IPS DF 6.9 (cell line): ENCODE data around the gene HSF2.

Experiments used
- DNase-seq: peaks from one replicate; pipeline ENCODE4 v3.0.0-alpha.2; 2013; ENCODE audit warnings: low read depth, low spot score
- H3K27ac ChIP-seq: one replicate; pipeline ENCODE4 v1.5.1; 2013; ENCODE audit warnings: low read length, control low read depth
- H3K27me3 ChIP-seq: 2 replicates; pipeline ENCODE4 v1.6.1; 2013; ENCODE audit warnings: mild to moderate bottlenecking, low read length; ENCODE audit not compliant: control insufficient read depth, insufficient read depth
- H3K36me3 ChIP-seq: 2 replicates; pipeline ENCODE4 v1.6.1; 2013; ENCODE audit warnings: low read length; ENCODE audit not compliant: control insufficient read depth, insufficient read depth
- H3K4me1 ChIP-seq: 2 replicates; pipeline ENCODE4 v1.6.1; 2013; ENCODE audit warnings: low read length; ENCODE audit not compliant: control insufficient read depth, insufficient read depth
- H3K4me3 ChIP-seq: 2 replicates; pipeline ENCODE4 v1.5.1; 2013; ENCODE audit warnings: mild to moderate bottlenecking, low read length
- H3K9me3 ChIP-seq: 2 replicates; pipeline ENCODE4 v1.6.1; 2013; ENCODE audit warnings: low read length, inconsistent platforms; ENCODE audit not compliant: control insufficient read depth, insufficient read depth
- WGBS: extraction: QIAGEN DNeasy Blood & Tissue Kit; methylation state at CpG from one replicate; pipeline ENCODE4 v1.1.7; 2013; ENCODE audit warnings: mixed read lengths, missing lambda C conversion rate; ENCODE audit not compliant: insufficient read length, insufficient coverage; 5-methylcytosine and 5-hydroxymethylcytosine counted together

Gene HSF2

DNA sequence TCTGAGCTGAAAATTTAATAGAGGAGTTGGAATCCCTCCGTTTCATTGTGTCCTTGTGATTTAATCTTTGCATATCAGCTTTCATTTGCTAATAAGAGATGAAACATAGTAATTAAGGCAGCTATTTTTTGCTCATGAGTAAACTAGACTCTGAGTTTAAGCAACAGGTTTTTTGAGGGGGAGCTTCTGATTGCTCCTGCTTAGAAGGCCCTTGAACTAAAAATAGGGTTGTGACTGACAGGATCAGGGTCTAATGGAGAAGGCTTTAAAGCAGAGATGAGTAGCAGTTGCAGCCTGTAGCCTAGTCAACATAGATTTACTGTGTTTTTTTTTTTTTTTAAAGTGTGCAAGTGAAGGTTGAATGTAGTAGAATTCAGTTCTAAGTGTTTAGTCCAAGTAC, 17.4 kb downstream of the HSF2 start:
- Histone ChIP-seq H3K4me3 (no peak overlapping the region), H3K9me3 (no peaks in the 10 kb centered on the region), H3K36me3 (no peaks in the 10 kb centered on the region), H3K27ac (no peak overlapping the region), H3K4me1 (no peaks in the 10 kb centered on the region), H3K27me3 (no peaks in the 10 kb centered on the region)
- no peak for DNase-seq
- no CpG with 5 or more reads among the region's 1 CpG for WGBS

- no peaks in the 10 kb centered on the region for H3K9me3 ChIP-seq
- H3K27ac ChIP-seq, result no peak overlapping the region
- H3K4me1 ChIP-seq, result no peaks in the 10 kb centered on the region
- WGBS, result no CpG with 5 or more reads among the region's 2 CpGs
- H3K36me3 ChIP-seq, result no peaks in the 10 kb centered on the region; the same call in 1 of the 2 replicates
- no peak overlapping the region for H3K4me3 ChIP-seq
- no peak for DNase-seq
- H3K27me3 ChIP-seq, result no peaks in the 10 kb centered on the region
Measured at GRCh38 chr6:122422003-122422402, 22.6 kb downstream of the HSF2 start.

GRCh38 chr6:122422614-122423267, 23.3 kb downstream of the HSF2 start:
- Histone ChIP-seq H3K27me3 (no peaks in the 10 kb centered on the region), H3K4me1 (no peaks in the 10 kb centered on the region), H3K9me3 (no peaks in the 10 kb centered on the region), H3K27ac (no peak overlapping the region), H3K36me3 (no peaks in the 10 kb centered on the region; the same call in 1 of the 2 replicates), H3K4me3 (no peak overlapping the region)
- no peak for DNase-seq
- no CpG with 5 or more reads among the region's 1 CpG for WGBS

- H3K27ac ChIP-seq, result no peak overlapping the region
- no peaks in the 10 kb centered on the region for H3K4me1 ChIP-seq
- H3K36me3 ChIP-seq, result no peaks in the 10 kb centered on the region; the same call in 1 of the 2 replicates
- no peak for DNase-seq
- no CpG with 5 or more reads among the region's 1 CpG for WGBS
- no peaks in the 10 kb centered on the region for H3K9me3 ChIP-seq
- H3K27me3 ChIP-seq, result no peaks in the 10 kb centered on the region
- H3K4me3 ChIP-seq, result no peak overlapping the region
Measured at GRCh38 chr6:122423734-122424133, 24.3 kb downstream of the HSF2 start.

- no CpG with 5 or more reads among the region's 3 CpGs for WGBS
- no peaks in the 10 kb centered on the region for H3K9me3 ChIP-seq
- no peaks in the 10 kb centered on the region for H3K27me3 ChIP-seq
- no peak overlapping the region for H3K27ac ChIP-seq
- DNase-seq, result no peak
- no peak overlapping the region for H3K4me3 ChIP-seq
- no peaks in the 10 kb centered on the region; the same call in 1 of the 2 replicates for H3K36me3 ChIP-seq
- no peaks in the 10 kb centered on the region for H3K4me1 ChIP-seq
Measured at GRCh38 chr6:122426597-122426996, 27.1 kb downstream of the HSF2 start.

DNA sequence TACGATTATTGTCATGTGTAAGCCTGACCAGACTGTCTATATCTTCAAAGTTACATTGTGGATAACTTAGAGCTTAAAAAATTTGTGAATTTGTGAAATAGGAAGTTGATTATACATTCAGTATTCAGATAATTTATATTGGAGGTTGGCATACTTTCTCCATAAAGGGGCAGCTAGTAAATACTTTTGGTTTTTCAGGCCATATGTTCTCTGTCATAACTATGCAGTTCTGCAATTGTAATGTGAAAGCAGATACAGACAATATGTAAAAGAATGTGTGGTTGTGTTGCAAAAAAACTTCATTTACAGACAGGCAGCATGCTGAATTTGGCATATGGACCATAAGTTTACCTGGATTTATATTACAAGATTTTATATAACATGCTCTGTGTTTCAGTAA, 29.3 kb downstream of the HSF2 start:
- Histone ChIP-seq H3K36me3 (peaks cover 2% of the 10 kb centered on the region; the same call in 1 of the 2 replicates), H3K27ac (no peak overlapping the region), H3K4me3 (no peak overlapping the region), H3K4me1 (no peaks in the 10 kb centered on the region), H3K9me3 (no peaks in the 10 kb centered on the region), H3K27me3 (no peaks in the 10 kb centered on the region)
- WGBS, result no CpG with 5 or more reads among the region's 1 CpG
- no peak for DNase-seq

GRCh38 chr6:122429323-122429722, 29.9 kb downstream of the HSF2 start:
- Histone ChIP-seq H3K4me1 (no peaks in the 10 kb centered on the region), H3K27ac (no peak overlapping the region), H3K4me3 (no peak overlapping the region), H3K36me3 (peaks cover 2% of the 10 kb centered on the region; the same call in 1 of the 2 replicates), H3K9me3 (no peaks in the 10 kb centered on the region), H3K27me3 (no peaks in the 10 kb centered on the region)
- DNase-seq, result no peak

DNA sequence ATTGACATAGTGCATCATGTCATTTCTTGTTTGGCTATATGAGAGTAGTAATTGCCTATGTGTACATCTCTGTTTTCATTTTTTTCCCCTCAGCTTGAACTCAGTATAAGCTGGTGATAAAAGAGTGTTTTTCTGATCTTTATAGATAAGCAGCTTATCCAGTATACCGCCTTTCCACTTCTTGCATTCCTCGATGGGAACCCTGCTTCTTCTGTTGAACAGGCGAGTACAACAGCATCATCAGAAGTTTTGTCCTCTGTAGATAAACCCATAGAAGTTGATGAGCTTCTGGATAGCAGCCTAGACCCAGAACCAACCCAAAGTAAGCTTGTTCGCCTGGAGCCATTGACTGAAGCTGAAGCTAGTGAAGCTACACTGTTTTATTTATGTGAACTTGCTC, 32.3 kb downstream of the HSF2 start:
- no peaks in the 10 kb centered on the region for H3K4me1 ChIP-seq
- H3K4me3 ChIP-seq, result no peak overlapping the region
- H3K27me3 ChIP-seq, result no peaks in the 10 kb centered on the region
- DNase-seq, result no peak
- peaks cover 2% of the 10 kb centered on the region; the same call in 1 of the 2 replicates for H3K36me3 ChIP-seq
- no peaks in the 10 kb centered on the region for H3K9me3 ChIP-seq
- no CpG with 5 or more reads among the region's 4 CpGs for WGBS
- no peak overlapping the region for H3K27ac ChIP-seq

DNA sequence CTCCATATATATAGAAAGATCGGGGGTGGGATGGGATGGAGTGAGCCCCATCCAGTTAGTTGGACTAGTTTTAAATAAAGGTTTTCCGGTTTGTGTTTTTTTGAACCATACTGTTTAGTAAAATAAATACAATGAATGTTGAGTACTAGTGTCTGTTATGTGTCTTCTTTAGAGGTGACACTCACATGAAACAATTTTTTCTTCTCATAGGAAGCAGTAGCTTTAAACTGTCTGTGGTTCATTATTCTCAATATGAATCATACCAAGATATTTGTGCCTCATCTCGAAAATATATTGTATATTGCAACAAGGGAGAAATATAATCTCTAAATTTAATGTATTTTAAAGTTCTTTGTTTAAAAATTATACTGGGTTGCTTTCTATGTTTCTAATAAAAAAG, 33.4 kb downstream of the HSF2 start:
- Histone ChIP-seq H3K27ac (no peak overlapping the region), H3K4me3 (no peak overlapping the region), H3K9me3 (no peaks in the 10 kb centered on the region), H3K36me3 (peaks cover 2% of the 10 kb centered on the region; the same call in 1 of the 2 replicates), H3K4me1 (no peaks in the 10 kb centered on the region), H3K27me3 (no peaks in the 10 kb centered on the region)
- DNase-seq, result no peak
- no CpG with 5 or more reads among the region's 3 CpGs for WGBS

GRCh38 chr6:122438975-122439374, 39.5 kb downstream of the HSF2 start:
- no peak overlapping the region for H3K4me3 ChIP-seq
- H3K9me3 ChIP-seq, result peaks cover 1% of the 10 kb centered on the region; the same call in 1 of the 2 replicates
- H3K27ac ChIP-seq, result no peak overlapping the region
- H3K4me1 ChIP-seq, result no peaks in the 10 kb centered on the region
- DNase-seq, result no peak
- no peaks in the 10 kb centered on the region for H3K27me3 ChIP-seq
- no CpG with 5 or more reads among the region's 1 CpG for WGBS
- peaks cover 6% of the 10 kb centered on the region; the same call in 1 of the 2 replicates for H3K36me3 ChIP-seq

DNA sequence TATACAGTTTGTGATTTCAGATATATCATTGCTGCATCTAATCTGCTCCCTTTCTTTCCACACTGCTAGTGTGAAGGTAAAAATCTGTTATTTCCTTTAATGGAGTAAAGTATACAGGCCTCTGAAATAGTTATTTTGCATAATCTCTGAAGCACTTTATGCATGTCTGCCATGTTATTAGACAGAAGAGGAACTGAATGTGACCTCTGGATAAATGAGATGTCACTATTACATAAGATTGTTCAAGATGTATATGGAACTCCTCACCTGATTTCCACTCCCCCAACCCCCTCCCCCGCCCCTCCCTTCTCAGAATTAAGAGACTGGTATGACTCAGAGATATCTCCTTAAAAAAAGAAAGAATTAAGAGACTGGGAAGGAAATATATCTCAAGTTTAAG, 45.8 kb downstream of the HSF2 start:
- WGBS, result no CpG with 5 or more reads among the region's 1 CpG
- H3K36me3 ChIP-seq, result no peaks in the 10 kb centered on the region

More for the DNA sequence above, 45.8 kb downstream of the HSF2 start:
- no peaks in the 10 kb centered on the region for H3K4me1 ChIP-seq
- no peak overlapping the region for H3K4me3 ChIP-seq
- H3K27ac ChIP-seq, result no peak overlapping the region
- DNase-seq, result no peak
- H3K9me3 ChIP-seq, result no peaks in the 10 kb centered on the region
- no peaks in the 10 kb centered on the region for H3K27me3 ChIP-seq
